G401.6 (cell line): Measurements from ENCODE around the gene EFHD2.
"Not testable (repeated sequence)": the region's sequence is repeated elsewhere in the genome, so short reads cannot be mapped to it uniquely, and the experiment has no call there.

Experiments used
- FAIRE-seq: peaks from 2 replicates; lab custom pipeline; 2012; peaks lifted over from hg19 to GRCh38; lab: Jason Lieb, UNC

Gene EFHD2

GRCh38 chr1:15430787-15431570 is 21.3 kb downstream of the EFHD2 start:
- no peak for FAIRE-seq

GRCh38 chr1:15431571-15431948 is 21.9 kb downstream of the EFHD2 start:
- FAIRE-seq = no peak

DNA sequence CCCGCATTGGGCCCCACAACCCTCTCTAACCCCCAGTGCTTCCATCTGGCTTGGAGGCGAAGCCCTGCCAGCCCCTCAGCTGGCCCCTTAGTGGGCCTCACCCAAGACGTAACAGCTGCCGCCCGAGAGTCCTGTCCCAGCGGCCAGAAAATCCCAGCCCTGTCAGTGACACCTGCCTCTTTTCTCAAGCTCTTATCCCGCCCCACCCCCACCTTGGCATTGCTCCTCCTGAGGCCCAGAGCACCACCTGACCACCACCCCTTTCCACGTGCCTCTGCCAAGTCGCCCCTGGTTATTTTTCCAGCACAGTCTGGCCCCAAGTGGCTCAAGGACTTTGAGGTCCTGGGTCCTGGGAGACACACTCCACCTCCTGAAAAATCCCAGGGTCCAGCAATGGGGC is 22.6 kb downstream of the EFHD2 start:
- FAIRE-seq = no peak

DNA sequence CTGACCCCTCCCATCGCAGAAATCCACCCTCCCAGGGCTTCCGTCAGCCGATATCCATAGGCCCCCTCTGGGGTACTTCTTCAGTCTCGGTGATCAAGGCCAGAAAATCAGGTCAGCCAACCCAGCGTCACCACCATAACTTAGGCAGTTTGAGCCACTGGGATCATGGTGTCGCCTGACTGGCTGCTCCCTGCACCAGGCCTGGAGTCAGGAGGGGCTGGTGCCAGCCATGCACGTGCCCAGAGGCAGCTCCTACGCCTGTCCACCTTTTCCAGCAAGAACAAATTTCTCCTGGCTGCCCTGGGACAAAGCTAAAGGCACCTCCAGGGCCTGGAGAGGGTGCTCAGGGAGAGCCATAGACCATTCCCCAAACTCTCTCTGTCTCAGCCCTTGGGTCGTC is 23.8 kb downstream of the EFHD2 start:
- no peak for FAIRE-seq

GRCh38 chr1:15434739-15435138 is 25.1 kb downstream of the EFHD2 start:
- not testable (repeated sequence) for FAIRE-seq

DNA sequence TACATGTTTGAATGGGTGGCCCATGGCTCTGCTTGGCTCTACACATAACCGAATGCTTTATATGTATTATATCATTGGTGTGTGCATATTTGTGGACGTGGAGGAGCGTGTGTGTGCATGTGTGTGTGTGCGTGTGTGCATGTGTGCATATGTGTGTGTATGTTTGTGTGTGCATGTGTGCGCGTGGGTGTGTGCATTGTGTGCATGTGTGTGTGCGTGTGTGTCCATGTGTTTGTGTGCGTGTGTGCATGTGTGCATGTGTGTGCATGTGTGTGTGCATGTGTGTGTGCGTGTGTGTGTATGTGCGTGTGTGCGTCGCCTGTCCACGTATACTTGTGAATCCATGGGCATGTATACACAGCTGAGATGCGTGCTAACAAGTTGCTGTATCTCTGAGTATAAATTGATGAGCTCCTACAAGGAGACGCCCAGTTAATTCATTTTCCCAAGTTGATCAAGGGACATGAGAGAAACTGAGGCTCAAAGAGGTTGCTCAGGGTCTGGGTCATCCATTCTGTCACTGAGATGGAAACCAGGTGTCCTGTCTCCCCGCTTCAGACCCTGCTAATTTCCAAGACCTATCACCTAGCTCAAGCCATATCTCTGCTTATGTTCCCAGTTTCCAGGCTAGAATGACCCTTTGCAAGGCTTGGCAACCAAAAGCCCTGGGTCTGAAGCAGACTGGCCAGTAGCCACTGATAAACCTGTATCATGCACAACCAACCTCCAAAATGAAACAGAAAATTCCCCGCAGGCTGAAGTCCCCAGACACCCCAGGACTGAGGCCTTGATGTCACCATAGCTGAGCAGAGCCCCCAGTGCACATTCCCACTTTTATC is 25.8 kb downstream of the EFHD2 start:
- FAIRE-seq = no peak

- no peak for FAIRE-seq
Observed at GRCh38 chr1:15436881-15437442, 27.3 kb downstream of the EFHD2 start.

DNA sequence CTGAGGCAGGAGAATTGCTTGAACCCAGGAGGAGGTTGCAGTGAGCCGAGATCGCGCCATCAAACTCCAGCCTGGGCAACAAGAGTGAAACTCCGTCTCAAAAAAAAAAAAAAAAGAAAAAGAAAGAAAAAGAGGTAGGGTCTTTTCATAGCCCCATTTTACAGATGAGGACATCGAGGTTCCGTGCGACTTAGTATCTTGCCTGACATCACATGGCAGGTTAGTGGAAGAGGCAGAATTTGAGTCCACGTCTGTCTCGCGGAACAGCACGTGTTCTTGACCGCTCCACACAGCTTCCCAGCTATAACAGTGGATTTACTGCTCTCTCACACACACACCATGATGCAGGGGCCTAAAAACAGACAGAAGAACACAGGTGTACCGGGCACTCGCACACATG is 29.6 kb downstream of the EFHD2 start:
- no peak for FAIRE-seq

- no peak for FAIRE-seq
Observed at GRCh38 chr1:15440357-15440756, 30.7 kb downstream of the EFHD2 start.

DNA sequence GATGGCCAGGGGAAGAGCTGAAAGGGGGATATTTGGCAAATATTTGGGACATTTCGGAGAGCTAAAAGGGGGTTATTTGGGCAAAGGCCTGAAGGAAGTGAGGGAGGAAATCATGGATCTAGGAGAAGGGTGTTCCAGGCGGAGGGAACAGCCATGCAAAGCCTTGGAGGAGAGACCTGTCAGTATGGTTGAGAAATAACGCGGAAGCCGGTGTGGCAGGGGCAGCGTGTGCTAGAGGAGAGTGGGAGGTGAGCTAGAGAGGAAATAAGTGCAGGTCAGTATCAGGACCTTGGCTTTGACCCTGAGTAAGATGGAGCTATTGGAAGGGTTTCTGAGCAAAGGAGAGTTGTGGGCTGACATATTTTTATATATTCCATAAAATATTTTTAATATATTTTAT is 31.6 kb downstream of the EFHD2 start:
- no peak for FAIRE-seq

- no peak for FAIRE-seq
Observed at GRCh38 chr1:15442119-15442518, 32.4 kb downstream of the EFHD2 start.

DNA sequence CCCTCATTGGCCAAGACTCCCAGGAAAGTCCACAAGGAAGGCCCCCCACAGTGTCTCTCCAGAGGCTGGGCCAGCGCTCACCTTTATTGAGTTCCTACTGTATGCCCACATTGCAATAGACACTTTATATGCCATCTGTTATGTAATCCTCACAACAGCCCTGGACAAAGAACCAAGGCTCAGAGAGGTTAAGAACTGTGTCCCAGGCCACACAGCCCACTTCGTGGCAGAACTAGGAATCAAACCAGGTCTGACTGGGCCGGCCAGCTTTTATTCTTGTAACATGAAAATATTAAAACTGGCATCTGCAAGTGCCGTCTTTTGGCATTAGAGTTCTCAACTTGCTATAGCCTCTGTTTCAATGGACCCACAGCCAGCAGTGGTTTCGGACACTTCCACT is 33.1 kb downstream of the EFHD2 start:
- no peak for FAIRE-seq

DNA sequence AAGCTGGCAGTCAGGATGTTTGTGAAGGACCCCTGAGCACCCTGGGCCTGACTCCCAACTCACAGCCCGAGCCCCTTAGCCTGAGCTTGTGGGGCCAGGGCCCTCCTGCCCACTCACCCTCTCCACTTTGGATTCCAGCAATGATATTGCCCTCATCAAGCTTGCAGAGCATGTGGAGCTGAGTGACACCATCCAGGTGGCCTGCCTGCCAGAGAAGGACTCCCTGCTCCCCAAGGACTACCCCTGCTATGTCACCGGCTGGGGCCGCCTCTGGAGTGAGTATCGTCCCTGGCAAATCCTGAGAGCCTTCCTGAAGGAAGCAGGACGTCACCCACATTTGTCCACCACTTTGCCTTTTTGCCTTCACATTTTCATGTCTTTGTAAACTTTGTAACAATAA is 33.6 kb downstream of the EFHD2 start:
- FAIRE-seq = no peak

- no peak for FAIRE-seq
Observed at GRCh38 chr1:15444468-15445389, 35.0 kb downstream of the EFHD2 start.

- no peak for FAIRE-seq
Observed at GRCh38 chr1:15445390-15446122, 35.9 kb downstream of the EFHD2 start.

DNA sequence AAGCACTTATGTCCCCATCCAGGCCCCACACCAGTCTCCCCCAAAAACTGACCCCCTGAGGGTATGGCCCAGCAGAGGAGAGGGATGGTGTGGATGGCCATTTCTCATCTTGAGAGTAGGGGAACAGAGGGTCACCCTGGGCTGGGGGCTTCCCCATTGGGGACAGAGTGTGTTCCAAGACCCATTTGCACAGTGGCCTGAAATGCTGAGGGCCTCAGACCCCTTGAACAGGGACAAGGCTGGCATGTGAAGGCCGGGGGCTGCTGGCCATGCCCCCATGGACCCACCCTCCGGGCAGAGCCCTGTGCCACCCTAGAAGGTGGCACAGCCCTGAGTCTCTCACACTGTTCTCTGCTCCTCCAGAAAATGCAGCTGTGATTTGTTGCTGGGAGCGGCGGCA is 36.5 kb downstream of the EFHD2 start:
- no peak for FAIRE-seq

DNA sequence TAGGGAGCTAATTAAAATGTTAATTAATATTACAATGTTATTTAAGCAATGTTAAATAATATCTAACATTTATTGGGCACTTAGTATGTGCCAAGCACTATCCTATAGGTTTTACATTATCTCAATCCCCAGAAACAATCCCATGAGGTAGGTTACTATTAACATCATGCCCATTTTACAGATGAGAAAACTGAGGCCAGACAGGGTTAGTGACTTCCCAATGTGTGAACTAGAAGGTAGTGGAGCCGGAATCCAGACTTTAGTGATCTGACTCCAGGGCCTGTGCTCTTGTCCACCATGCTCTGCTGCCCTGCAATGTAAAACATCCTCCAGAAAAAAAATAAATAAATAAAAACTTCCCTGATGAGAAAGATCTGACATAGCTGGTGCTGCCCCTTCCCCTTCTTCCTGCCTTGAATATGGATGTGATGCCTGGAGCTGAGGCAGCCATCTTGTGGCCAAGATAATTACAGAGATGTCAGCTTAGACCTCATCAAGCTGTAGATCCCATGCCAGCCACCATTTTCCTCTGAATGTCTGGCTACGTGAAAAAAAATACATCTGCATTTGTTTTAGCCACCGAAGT is 39.3 kb downstream of the EFHD2 start:
- FAIRE-seq = no peak

GRCh38 chr1:15449567-15449966 is 39.9 kb downstream of the EFHD2 start:
- no peak for FAIRE-seq

GRCh38 chr1:15451014-15451722 is 41.5 kb downstream of the EFHD2 start:
- no peak for FAIRE-seq

DNA sequence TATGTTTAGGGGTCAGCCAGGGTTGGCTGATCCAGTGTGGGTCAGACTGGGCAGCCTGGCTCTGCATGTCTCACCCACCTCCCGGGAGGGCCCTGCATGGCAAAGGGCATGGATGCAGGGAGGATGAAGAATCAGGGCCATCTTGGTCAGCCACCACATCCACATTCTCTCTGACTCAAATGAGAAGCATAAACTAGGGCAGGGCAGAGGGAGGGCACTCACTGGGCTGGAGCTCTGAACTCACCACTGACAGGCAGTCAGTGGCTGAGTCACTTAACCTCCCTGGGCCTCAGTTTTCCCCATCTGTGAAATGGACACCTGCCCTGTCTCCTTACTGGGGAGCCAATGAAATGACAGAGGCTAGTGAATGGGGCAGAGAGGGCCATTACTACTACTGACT is 42.5 kb downstream of the EFHD2 start:
- FAIRE-seq = no peak
